SW480 (cell line): ENCODE data around the gene DPYSL3.

Source experiments
- DNase-seq: peaks from one replicate; pipeline ENCODE4 v3.0.0-alpha.2; 2016; ENCODE audit warnings: low spot score

Gene DPYSL3

GRCh38 chr5:147472664-147473475, 37.0 kb downstream of the DPYSL3 start:
- no peak for DNase-seq

GRCh38 chr5:147467973-147468508, 41.8 kb downstream of the DPYSL3 start:
- DNase-seq = no peak

- DNase-seq = no peak
Measured at GRCh38 chr5:147466360-147466980, 43.4 kb downstream of the DPYSL3 start.

GRCh38 chr5:147465747-147466146, 44.1 kb downstream of the DPYSL3 start:
- DNase-seq = no peak

GRCh38 chr5:147464211-147464610, 45.7 kb downstream of the DPYSL3 start:
- peak; percentile 41 for DNase-seq

DNA sequence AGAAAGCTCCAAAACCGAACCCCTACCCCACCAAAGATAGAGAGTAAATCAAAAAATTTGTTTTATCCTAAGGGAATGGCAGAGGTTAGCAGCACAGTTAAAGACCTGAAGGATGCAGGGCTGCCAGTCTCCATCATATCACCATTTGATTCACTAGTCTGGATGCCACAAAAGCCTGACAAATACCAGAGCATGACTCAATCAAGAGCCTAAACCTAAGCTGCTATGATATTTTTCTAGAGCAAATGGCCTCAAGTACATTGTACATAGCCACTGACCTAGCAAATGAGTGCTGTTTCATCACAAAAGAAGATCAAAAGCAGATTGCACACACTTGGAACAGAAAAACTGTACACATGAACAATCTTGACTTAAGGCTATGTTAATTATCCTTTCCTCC, 48.0 kb downstream of the DPYSL3 start:
- no peak for DNase-seq

GRCh38 chr5:147460380-147460779, 49.5 kb downstream of the DPYSL3 start:
- DNase-seq = no peak

GRCh38 chr5:147458581-147458980, 51.3 kb downstream of the DPYSL3 start:
- no peak for DNase-seq

DNA sequence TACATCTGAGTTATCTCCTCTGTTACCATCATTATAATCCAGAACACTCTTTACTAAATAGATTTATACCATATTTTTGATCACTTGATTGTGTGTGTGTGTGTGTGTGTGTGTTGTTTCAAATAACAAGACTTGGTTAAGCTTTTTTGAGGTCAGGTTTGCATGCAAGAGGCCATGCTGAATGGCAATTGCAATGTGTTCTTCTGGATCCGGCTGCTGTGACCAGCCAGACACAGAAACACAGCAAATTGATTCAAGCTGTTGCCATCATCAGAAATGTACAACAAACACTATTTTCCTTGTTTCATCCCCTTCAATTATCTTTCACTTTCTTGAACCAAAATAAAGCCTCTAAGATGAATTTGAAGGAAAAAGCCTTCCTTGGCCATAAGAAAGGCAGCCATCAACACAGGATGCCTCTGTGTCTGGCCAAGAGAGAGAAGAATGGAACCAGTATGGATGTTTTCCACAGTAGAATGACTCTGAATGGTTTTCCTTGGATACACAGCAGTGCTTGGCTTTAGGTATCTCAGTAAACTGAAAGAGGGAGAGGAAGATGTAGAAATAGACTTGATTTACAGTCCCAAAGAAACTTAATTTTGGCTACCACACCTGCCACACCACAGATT, 53.9 kb downstream of the DPYSL3 start:
- no peak for DNase-seq

DNA sequence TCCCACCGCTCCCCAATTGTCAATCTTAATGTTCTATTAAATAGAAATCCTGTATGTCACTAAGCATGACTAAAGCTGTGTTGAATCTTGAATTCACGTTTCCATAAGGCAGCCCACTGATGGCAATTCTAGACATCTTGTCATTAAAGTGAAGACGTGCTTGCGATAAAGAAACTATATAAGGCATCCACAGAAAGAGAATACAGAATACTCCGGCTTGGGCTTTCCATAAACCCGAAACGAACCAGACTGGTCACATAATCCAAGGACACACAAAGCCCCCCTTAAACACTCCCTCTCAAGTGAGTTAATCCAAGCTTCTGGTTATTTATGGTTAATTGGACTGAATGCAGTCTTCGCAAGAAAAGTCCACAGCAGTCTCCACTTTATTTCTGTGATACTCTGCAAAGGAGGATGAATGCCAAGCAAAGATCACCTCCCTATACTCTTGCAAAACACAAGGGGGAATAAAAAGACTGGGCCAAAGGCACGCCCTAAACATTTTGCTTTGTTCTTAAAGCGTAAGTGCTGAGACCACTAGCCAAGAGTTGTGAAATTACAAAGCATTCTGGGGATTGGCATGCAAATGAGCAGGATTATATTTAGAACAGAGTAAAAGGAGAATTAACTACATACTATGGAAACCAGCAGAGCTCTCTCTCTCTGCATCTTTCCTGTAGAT, 54.7 kb downstream of the DPYSL3 start:
- peak; percentile 8 for DNase-seq

GRCh38 chr5:147453875-147454814, 55.7 kb downstream of the DPYSL3 start:
- peak; percentile 87 for DNase-seq

GRCh38 chr5:147452165-147452811, 57.6 kb downstream of the DPYSL3 start:
- DNase-seq = peak; percentile 41

DNA sequence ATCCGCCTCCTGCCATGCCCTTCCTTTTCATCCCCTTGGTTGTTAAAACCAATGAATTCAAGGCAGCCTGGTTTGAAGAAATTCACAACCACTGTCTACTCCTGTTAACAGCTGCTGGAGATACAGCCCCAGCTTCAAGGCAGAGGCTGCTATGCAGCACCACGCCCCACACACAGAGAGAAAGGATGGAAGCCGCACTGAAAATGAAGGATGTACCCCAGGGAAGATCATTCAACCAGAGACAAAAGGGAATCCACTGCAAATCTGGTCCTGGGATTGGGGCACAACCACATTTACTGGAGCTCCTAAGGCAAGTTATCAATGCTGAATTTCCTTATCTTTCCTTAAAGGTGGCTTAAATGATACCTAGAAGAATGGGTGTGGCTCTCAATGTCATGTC, 58.7 kb downstream of the DPYSL3 start:
- DNase-seq = no peak

DNA sequence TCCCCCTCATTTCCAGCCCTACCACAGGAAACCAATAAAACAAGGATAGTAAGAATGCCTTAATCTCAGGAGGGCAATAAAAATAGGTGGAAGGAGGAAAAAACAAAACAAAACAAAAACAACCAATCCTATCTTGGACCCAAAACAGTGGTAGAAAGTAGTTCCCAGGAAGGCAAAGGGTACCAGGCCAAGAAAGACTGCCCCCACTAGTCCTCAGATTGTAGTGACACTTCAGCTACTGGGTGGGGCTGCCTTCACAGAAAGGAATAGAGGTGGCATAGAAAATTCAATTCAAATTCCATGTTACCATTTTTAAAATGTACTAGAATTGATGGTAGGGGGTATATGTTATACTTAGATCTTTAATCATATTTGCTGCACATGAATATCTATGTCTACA, 59.3 kb downstream of the DPYSL3 start:
- DNase-seq = no peak

GRCh38 chr5:147448766-147449165, 61.1 kb downstream of the DPYSL3 start:
- no peak for DNase-seq

GRCh38 chr5:147446523-147446922, 63.3 kb downstream of the DPYSL3 start:
- no peak for DNase-seq

DNA sequence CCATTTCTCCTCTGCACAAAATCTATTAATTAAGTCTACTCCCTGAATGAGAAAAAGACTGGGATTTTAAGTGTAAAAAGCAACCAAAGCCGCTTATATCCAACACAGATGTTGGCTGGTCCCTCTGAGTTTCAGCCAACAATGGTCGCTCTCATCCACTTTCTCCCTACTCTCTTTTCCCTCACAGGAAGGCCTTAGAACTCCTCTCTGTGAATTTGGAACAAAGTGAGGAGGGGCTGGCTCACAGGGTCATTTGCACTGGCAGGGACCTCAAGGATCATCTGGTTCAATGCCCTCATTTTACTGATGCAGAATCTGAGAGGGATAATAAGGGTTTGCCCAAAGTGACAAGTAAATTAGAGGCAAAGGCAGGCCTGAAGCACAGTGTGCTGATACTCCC, 64.0 kb downstream of the DPYSL3 start:
- no peak for DNase-seq

- no peak for DNase-seq
Measured at GRCh38 chr5:147445090-147445489, 64.8 kb downstream of the DPYSL3 start.

- DNase-seq = no peak
Measured at GRCh38 chr5:147442224-147442623, 67.6 kb downstream of the DPYSL3 start.

GRCh38 chr5:147441191-147441695, 68.6 kb downstream of the DPYSL3 start:
- DNase-seq = no peak
